GM12865 (cell line): ENCODE measurements around the gene KLF15.

Source experiments
- DNase-seq: peaks from one replicate; pipeline ENCODE4 v3.0.0; 2010; ENCODE audit warnings: low read depth
- H3K4me3 ChIP-seq: 2 replicates; pipeline ENCODE4 v1.5.1; 2011; ENCODE audit warnings: mild to moderate bottlenecking, low read depth, low read length, control low read depth
- TF ChIP-seq, protein P1 (sequence below): IDR thresholded peaks from 2 replicates; pipeline ENCODE4 v1.5.1; 2011; ENCODE audit warnings: low read length, control low read depth, low read depth, inconsistent platforms; ENCODE audit not compliant: insufficient read depth; ENCODE audit errors: missing control alignments

Gene KLF15

DNA sequence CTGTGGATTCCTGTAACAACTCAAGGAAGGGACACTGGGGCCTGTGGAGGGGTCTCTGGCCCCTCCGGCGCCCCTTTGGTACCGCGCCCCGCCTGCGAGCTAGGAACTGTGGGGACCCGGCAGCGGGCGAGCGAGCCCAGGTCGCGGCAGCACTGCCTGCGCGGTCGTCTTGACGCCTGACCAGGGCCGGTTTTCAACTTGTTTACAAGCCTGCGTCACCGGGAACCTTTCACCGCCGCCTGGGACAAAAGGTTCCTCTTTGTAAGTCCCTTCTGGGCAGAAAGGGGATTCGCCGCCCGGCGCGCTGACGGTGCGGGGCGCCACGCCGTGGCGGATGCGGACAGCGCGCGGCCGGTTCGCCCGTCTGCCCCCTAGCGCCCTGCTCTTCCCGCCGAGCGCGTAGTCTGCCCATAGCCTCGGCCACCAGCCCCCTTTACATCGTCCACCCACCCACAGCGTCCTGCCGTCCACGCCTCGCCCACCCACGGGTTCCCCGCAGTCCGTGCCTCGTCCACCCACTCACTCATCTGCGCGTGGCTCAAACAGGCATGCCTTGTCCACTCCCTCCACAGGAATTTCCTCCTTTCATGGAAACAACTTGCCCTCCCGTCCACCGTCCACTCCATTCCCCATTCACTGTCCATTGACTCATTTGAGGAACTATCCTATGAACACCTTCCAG is 32.0 kb upstream of the KLF15 start:
- TF ChIP-seq, protein P1, sequence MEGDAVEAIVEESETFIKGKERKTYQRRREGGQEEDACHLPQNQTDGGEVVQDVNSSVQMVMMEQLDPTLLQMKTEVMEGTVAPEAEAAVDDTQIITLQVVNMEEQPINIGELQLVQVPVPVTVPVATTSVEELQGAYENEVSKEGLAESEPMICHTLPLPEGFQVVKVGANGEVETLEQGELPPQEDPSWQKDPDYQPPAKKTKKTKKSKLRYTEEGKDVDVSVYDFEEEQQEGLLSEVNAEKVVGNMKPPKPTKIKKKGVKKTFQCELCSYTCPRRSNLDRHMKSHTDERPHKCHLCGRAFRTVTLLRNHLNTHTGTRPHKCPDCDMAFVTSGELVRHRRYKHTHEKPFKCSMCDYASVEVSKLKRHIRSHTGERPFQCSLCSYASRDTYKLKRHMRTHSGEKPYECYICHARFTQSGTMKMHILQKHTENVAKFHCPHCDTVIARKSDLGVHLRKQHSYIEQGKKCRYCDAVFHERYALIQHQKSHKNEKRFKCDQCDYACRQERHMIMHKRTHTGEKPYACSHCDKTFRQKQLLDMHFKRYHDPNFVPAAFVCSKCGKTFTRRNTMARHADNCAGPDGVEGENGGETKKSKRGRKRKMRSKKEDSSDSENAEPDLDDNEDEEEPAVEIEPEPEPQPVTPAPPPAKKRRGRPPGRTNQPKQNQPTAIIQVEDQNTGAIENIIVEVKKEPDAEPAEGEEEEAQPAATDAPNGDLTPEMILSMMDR: peak; percentile 79
- H3K4me3 ChIP-seq: no peak overlapping the region
- DNase-seq: peak; percentile 70

DNA sequence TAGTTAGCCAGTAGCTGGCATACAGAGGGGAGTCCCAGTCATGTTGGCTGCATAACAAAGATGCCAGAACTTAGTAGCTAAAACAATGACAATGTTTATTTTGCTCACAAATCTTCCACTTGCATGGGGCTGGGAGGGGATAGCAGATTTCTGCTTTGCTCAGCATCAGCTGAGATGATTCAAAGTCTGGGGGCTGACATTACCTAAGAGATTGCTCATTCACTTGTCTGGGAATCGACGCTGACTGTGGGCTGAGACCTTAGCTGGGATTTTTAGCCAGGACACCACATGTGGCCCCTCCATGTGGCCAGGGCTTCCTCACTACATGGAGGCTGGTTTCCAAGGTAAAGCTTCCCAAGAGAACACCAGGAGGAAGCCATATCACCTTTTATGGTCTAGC is 24.8 kb upstream of the KLF15 start:
- TF ChIP-seq, protein P1: no peak
- DNase-seq: no peak
- H3K4me3 ChIP-seq: no peak overlapping the region

DNA sequence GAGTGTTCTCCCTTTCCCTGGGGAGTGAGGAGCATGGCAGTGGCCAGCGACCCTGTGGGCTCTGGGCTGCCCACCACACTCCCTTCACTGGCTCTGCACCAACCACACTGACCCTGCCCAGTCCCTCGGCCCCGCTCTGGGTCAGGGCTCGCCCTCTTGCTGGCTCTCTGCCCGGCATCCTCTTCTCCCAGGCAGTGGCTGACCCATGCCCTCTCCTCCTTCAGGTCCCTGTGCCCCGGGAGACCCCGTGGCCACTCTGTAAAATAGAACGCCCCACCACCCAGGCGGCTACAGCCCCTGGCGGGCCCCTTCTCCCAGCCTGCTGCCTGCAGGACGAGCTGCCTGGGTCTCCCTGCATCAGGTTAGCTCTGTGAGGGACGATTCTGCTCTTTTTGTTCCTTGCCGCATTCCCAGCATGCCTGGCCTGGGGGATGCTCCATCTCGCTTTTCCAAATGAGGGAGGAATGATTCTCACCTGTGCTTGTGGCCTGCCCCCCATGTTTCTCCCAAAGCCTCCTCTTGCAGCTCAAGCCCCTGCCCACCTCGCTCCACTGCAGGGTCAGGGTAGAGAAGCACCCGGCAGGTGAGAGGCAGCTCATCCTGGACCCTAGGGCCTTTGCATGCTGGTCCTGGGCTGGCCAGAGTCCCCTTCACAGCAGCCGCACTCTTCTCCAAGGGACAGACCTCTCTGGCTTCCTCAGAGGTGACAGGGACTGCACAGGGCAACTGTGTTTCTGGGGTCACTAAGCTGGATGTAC is 23.0 kb upstream of the KLF15 start:
- H3K4me3 ChIP-seq: no peak overlapping the region
- DNase-seq: no peak
- TF ChIP-seq, protein P1: no peak

DNA sequence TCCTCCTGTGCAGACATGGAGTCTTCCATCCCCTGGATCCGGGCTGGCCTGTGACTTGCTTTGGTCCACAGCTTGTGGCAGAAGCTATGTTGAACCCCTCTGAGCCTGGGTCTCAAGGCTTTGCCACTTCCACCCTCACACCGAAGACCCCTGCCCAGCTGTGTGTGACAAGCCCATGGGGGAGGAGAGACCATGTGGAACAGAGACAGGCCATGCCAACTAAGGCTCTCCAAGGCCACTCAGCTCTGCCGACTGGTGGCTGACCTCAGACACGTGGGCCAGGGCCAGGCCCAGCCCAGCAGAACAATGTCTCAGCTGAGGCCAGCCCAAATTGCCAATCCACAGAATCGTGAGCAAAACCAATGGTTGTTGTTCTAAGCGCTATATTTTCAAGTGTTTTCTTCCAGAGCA is 21.1 kb upstream of the KLF15 start:
- TF ChIP-seq, protein P1: no peak
- no peak for DNase-seq
- no peak overlapping the region for H3K4me3 ChIP-seq

DNA sequence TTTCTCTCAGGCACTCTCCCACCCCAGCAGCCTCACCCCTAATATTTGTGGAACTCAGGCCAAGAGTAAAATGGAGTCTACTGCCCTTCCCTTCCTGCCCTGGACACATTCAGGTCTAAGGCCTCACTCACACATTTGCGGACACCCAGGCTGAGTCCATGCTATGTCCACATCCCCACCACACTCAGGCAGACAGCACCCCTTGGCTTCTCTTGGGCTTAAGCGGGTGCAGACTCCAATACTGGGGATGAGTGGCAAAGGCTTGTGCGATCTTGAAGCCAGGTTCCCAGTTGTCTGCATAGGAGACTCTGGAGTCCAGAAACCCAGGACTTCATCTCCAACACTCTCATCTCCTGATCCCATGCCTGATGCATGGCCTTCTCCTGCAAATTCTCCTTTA is 20.0 kb upstream of the KLF15 start:
- no peak for DNase-seq
- no peak overlapping the region for H3K4me3 ChIP-seq
- TF ChIP-seq, protein P1: no peak

DNA sequence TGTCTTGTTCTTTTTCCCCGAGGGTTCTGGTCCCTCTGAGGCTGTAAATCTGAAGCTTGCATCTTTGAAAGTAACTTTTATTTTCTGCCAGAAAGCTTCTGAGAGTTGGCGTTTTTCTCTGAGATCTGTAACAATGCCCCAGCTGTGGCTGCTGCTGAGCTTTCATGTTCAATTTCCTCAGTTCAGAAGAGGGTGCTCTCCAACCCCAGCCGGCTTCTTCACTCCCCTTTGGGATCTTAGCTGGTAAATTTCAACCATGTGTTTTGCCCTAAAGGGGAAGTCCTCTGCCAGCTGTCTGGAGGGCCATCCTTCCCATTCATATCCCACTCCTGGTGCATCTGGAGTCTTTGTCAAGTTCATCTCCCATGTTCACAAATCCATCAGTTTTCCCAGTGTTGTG is 19.2 kb upstream of the KLF15 start:
- TF ChIP-seq, protein P1: no peak
- H3K4me3 ChIP-seq: no peak overlapping the region
- no peak for DNase-seq
